Transverse colon (tissue), 4 donors: ENCODE results near the gene NLRC5. TPM values are rescaled to one million over a fixed set of nuclear protein-coding genes. Genes with fewer than 3 reads are reported as not detected.

Experiments
- DNase-seq: peaks from one replicate; pipeline ENCODE4 v3.0.0-alpha.2; 2019
- H3K27ac ChIP-seq, 4 donors: fragments of 200-600 bp; sonication (generic); 2 replicates each; pipeline ENCODE4 v1.5.1; 2016 to 2018; ENCODE audit warnings: inconsistent platforms in 4 of 4
- H3K27me3 ChIP-seq: fragments of 200-600 bp; sonication (generic); 2 replicates; pipeline ENCODE4 v1.5.1; 2017; ENCODE audit warnings: inconsistent platforms
- H3K36me3 ChIP-seq, 4 donors: fragments of 200-600 bp; sonication (generic); 2 replicates each; pipeline ENCODE4 v1.5.1; 2017 to 2019; ENCODE audit warnings: inconsistent platforms in 4 of 4
- H3K4me1 ChIP-seq, 4 donors: fragments of 200-600 bp; sonication (generic); 2 replicates each; pipeline ENCODE4 v1.5.1; 2017 to 2020; ENCODE audit warnings: inconsistent platforms in 4 of 4
- H3K4me3 ChIP-seq, 4 donors: fragments of 200-600 bp; sonication (generic); 1 replicate in 1 of 4; 2 replicates in 3 of 4; pipeline versions ENCODE4 v1.5.1 to v1.6.1; 2017 to 2019; ENCODE audit warnings: inconsistent platforms in 4 of 4
- H3K9me3 ChIP-seq, 2 donors: fragments of 200-600 bp; sonication (generic); 2 replicates each; pipeline ENCODE4 v1.5.1; 2017 to 2019; ENCODE audit warnings: inconsistent platforms in 2 of 2
- EP300 ChIP-seq: sonication (generic); formaldehyde crosslinking; IDR thresholded peaks from one replicate; pipeline ENCODE4 v1.6.1; 2017; ENCODE audit warnings: antibody characterized with exemption, low read depth
- POLR2A ChIP-seq: fragments of 450-650 bp; IDR thresholded peaks from one replicate; pipeline ENCODE4 v1.6.1; 2016; ENCODE audit warnings: antibody characterized with exemption, mild to moderate bottlenecking, moderate library complexity
- POLR2AphosphoS5 ChIP-seq, 3 donors: sonication (generic); formaldehyde crosslinking; IDR thresholded peaks; one replicate each; pipeline ENCODE4 v1.6.1; 2016; ENCODE audit warnings: antibody characterized with exemption in 3 of 3
- WGBS, 2 donors: methylation state at CpG; one replicate each; pipeline ENCODE4 v1.1.5; 2018; ENCODE audit warnings: low coverage in 1 of 2; 5-methylcytosine and 5-hydroxymethylcytosine counted together
- in situ Hi-C, 4 donors: fragments of 200-750 bp; cut with MboI; loops; one replicate each; pipeline versions ENCODE4 v1.15.0 to v1.15.1; 2017; ENCODE audit warnings: low sequenced_read_pairs in 3 of 4, low pct_ligation_motif_present in 1 of 4, low pct_unique_long_range_greater_than_20kb in 1 of 4
- intact Hi-C: fragments of 100-400 bp; cut with DNase I; formaldehyde crosslinking; loops from one replicate; pipeline ENCODE4 v1.15.1; 2023; ENCODE audit warnings: low total_unique reads
- total RNA-seq, 4 donors: library from RNA; depleted of rRNA; stranded (reverse); fragments of >200 nt; gene quantifications; one replicate each; pipeline ENCODE4 v1.1.0, GENCODE V29; 2016
- TF ChIP-seq, protein P1 (sequence below), 5 experiments: fragments of 200-600 bp in 3 of 5; fragments of 450-650 bp in 2 of 5; sonication (generic) in 3 of 5; IDR thresholded peaks; 1 replicate in 2 of 5; 2 replicates in 3 of 5; pipeline ENCODE4 v1.5.1; 2016 to 2017; ENCODE audit warnings: antibody characterized with exemption in 5 of 5, inconsistent platforms in 3 of 5, mild to moderate bottlenecking in 2 of 5, moderate library complexity in 1 of 5

The NLRC5 gene
- total RNA-seq, 4 donors from 2014 or later: 59.4 to 171 (median 73.6) TPM

GRCh38 chr16:57031156-57031555 lies 41.8 kb downstream of the NLRC5 start:
- TF ChIP-seq EP300 (no peak), POLR2A (no peak)
- TF ChIP-seq, protein P1, sequence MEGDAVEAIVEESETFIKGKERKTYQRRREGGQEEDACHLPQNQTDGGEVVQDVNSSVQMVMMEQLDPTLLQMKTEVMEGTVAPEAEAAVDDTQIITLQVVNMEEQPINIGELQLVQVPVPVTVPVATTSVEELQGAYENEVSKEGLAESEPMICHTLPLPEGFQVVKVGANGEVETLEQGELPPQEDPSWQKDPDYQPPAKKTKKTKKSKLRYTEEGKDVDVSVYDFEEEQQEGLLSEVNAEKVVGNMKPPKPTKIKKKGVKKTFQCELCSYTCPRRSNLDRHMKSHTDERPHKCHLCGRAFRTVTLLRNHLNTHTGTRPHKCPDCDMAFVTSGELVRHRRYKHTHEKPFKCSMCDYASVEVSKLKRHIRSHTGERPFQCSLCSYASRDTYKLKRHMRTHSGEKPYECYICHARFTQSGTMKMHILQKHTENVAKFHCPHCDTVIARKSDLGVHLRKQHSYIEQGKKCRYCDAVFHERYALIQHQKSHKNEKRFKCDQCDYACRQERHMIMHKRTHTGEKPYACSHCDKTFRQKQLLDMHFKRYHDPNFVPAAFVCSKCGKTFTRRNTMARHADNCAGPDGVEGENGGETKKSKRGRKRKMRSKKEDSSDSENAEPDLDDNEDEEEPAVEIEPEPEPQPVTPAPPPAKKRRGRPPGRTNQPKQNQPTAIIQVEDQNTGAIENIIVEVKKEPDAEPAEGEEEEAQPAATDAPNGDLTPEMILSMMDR (IDR thresholded peaks at IDR 0.05): no peak
- no peak overlapping the region for H3K4me3 ChIP-seq
- H3K27me3 ChIP-seq: no peaks in the 10 kb centered on the region
- intact Hi-C loops (no loop called here), in situ Hi-C loops (no loop called here)
- no peak for DNase-seq
- H3K36me3 ChIP-seq: no peaks in the 10 kb centered on the region
- no peaks in the 10 kb centered on the region for H3K9me3 ChIP-seq
- H3K4me1 ChIP-seq: no peaks in the 10 kb centered on the region
- 87 to 98% methylated on average over 4 of the region's 4 CpGs for WGBS, 2 donors
- no peak overlapping the region for H3K27ac ChIP-seq

DNA sequence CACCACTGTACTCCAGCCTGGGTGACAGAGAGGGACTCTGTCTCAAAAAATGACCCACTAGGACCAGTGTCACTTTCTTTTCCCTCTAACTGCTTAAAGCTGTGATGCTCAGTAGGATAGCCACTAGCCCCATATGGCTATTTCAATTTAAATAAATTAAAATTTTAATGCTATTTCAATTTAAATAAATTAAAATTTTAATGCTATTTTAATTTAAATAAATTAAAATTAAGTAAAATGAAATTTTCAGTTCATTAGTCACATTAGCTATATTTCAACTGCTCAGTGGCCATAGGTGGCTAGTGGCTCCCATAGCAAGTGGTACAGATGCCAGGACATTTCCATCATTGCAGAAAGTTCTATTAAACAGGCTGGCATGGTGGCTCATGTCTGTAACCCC lies 43.0 kb downstream of the NLRC5 start:
- TF ChIP-seq POLR2A (no peak), POLR2AphosphoS5 (IDR thresholded peaks at IDR 0.05) (no peak), EP300 (no peak)
- TF ChIP-seq, protein P1 (IDR thresholded peaks at IDR 0.05): no peak
- no peak for DNase-seq
- Histone ChIP-seq H3K9me3 (no peaks in the 10 kb centered on the region), H3K4me3 (no peak overlapping the region), H3K36me3 (no peaks in the 10 kb centered on the region), H3K27ac (no peak overlapping the region), H3K4me1 (no peaks in the 10 kb centered on the region), H3K27me3 (no peaks in the 10 kb centered on the region)
- in situ Hi-C loops (no loop called here), intact Hi-C loops (no loop called here)

- no peaks in the 10 kb centered on the region for H3K4me1 ChIP-seq
- intact Hi-C loops (no loop called here), in situ Hi-C loops (no loop called here)
- DNase-seq: no peak
- H3K9me3 ChIP-seq: no peaks in the 10 kb centered on the region
- WGBS, 2 donors: 88 to 90% methylated on average over 2 to 5 of the region's 5 CpGs
- H3K27me3 ChIP-seq: no peaks in the 10 kb centered on the region
- TF ChIP-seq POLR2A: no peak
- TF ChIP-seq, protein P1 (IDR thresholded peaks at IDR 0.05): no peak
- no peak for TF ChIP-seq POLR2AphosphoS5 (IDR thresholded peaks at IDR 0.05)
- no peak overlapping the region for H3K4me3 ChIP-seq
- H3K36me3 ChIP-seq: no peaks in the 10 kb centered on the region
- no peak overlapping the region for H3K27ac ChIP-seq
Observed at GRCh38 chr16:57032931-57033330, 43.6 kb downstream of the NLRC5 start.

DNA sequence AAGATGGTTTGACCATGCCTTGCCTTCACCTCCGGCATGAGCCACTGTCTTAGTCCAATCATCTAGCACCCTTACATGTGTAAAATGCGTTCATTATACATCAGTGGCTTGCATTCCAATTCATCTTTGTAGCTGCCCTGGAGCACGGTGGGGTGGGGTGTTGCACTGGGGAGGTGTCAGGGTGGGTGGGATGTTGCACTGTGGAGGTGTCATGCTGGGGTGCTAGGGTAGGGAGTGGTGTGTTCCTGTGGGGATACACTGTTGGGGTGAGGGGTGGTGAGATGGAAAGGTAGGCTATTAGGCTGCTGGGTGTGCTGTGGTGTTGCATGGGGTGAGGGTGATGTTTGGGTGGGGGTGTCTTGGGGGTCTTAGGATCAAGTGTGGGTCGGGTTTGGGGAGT lies 47.0 kb downstream of the NLRC5 start:
- no peak overlapping the region for H3K27ac ChIP-seq
- H3K4me3 ChIP-seq: no peak overlapping the region
- no peaks in the 10 kb centered on the region for H3K36me3 ChIP-seq
- peaks cover 0 to 8% (median 0%) of the 10 kb centered on the region in 4 donors for H3K4me1 ChIP-seq
- in situ Hi-C loops (no loop called here), intact Hi-C loops (no loop called here)
- WGBS, 2 donors: 93% methylated on average over 4 of the region's 4 CpGs; no CpG with 5 or more reads in 1 of the 2 donors
- no peaks in the 10 kb centered on the region for H3K9me3 ChIP-seq
- H3K27me3 ChIP-seq: no peaks in the 10 kb centered on the region
- TF ChIP-seq EP300 (no peak), POLR2A (no peak)
- TF ChIP-seq, protein P1 (IDR thresholded peaks at IDR 0.05): no peak
- DNase-seq: no peak
